HL-60 (cell line): ENCODE results near the gene ID2.

Experiments
- DNase-seq, 2 experiments: peaks; one replicate each; pipeline ENCODE4 v3.0.0-alpha.2; 2010 to 2020; ENCODE audit warnings: low read depth in 1 of 2, low spot score in 1 of 2
- H3K27ac ChIP-seq: fragments of 250-450 bp; sonication (Bioruptor Pico); replicated peaks from 2 replicates; pipeline ENCODE4 v1.5.1; 2020; ENCODE audit warnings: mild to moderate bottlenecking, moderate library complexity
- H3K27me3 ChIP-seq: fragments of 250-450 bp; sonication (Bioruptor Pico); 2 replicates; pipeline ENCODE4 v1.5.1; 2021; ENCODE audit warnings: mild to moderate bottlenecking, moderate library complexity; ENCODE audit not compliant: insufficient read depth, poor library complexity, severe bottlenecking
- H3K4me3 ChIP-seq: replicated peaks from 2 replicates; pipeline ENCODE4 v1.5.1; 2011; ENCODE audit warnings: mild to moderate bottlenecking, control low read depth, low read length; ENCODE audit not compliant: insufficient read depth
- GABPA ChIP-seq: IDR thresholded peaks from 2 replicates; pipeline ENCODE4 v1.6.1; 2012; ENCODE audit warnings: low read depth
- POLR2AphosphoS5 ChIP-seq: IDR thresholded peaks from 2 replicates; pipeline ENCODE4 v1.6.1; 2012; ENCODE audit warnings: low read depth
- SPI1 ChIP-seq: IDR thresholded peaks from 2 replicates; pipeline ENCODE4 v1.6.1; 2012; ENCODE audit warnings: low read depth, mild to moderate bottlenecking, borderline replicate concordance
- TF ChIP-seq, protein P1 (sequence below): IDR thresholded peaks from 2 replicates; pipeline ENCODE4 v1.6.1; 2012; ENCODE audit warnings: low read depth; ENCODE audit not compliant: insufficient replicate concordance
- TF ChIP-seq, protein P2 (sequence below): IDR thresholded peaks from one replicate; pipeline ENCODE4 v1.5.1; 2011; ENCODE audit warnings: low read length, control low read depth, inconsistent platforms; ENCODE audit not compliant: insufficient read depth

ID2 gene

DNA sequence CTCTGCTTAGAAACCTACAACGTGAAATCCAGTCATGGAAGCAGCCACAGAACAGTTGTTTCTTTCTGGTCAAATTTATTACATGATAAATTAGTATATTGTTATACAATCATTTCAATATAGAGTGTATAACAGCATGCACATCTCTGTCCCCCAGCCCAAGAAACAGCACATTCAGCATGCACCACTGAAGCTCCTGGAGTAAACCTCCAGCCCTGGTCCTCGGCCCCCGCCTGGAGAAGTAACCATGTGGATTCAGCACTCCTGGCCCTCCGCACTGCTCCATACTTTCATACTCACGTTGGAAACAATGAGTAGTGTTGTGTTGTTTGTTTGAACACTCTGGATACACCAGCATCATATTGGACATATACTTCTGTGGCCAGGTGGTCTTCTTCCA lies 15.3 kb upstream of the ID2 start:
- TF ChIP-seq, protein P1, sequence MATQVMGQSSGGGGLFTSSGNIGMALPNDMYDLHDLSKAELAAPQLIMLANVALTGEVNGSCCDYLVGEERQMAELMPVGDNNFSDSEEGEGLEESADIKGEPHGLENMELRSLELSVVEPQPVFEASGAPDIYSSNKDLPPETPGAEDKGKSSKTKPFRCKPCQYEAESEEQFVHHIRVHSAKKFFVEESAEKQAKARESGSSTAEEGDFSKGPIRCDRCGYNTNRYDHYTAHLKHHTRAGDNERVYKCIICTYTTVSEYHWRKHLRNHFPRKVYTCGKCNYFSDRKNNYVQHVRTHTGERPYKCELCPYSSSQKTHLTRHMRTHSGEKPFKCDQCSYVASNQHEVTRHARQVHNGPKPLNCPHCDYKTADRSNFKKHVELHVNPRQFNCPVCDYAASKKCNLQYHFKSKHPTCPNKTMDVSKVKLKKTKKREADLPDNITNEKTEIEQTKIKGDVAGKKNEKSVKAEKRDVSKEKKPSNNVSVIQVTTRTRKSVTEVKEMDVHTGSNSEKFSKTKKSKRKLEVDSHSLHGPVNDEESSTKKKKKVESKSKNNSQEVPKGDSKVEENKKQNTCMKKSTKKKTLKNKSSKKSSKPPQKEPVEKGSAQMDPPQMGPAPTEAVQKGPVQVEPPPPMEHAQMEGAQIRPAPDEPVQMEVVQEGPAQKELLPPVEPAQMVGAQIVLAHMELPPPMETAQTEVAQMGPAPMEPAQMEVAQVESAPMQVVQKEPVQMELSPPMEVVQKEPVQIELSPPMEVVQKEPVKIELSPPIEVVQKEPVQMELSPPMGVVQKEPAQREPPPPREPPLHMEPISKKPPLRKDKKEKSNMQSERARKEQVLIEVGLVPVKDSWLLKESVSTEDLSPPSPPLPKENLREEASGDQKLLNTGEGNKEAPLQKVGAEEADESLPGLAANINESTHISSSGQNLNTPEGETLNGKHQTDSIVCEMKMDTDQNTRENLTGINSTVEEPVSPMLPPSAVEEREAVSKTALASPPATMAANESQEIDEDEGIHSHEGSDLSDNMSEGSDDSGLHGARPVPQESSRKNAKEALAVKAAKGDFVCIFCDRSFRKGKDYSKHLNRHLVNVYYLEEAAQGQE = no peak
- TF ChIP-seq GABPA (no peak), SPI1 (no peak), POLR2AphosphoS5 (no peak)
- TF ChIP-seq, protein P2, sequence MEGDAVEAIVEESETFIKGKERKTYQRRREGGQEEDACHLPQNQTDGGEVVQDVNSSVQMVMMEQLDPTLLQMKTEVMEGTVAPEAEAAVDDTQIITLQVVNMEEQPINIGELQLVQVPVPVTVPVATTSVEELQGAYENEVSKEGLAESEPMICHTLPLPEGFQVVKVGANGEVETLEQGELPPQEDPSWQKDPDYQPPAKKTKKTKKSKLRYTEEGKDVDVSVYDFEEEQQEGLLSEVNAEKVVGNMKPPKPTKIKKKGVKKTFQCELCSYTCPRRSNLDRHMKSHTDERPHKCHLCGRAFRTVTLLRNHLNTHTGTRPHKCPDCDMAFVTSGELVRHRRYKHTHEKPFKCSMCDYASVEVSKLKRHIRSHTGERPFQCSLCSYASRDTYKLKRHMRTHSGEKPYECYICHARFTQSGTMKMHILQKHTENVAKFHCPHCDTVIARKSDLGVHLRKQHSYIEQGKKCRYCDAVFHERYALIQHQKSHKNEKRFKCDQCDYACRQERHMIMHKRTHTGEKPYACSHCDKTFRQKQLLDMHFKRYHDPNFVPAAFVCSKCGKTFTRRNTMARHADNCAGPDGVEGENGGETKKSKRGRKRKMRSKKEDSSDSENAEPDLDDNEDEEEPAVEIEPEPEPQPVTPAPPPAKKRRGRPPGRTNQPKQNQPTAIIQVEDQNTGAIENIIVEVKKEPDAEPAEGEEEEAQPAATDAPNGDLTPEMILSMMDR = no peak
- Histone ChIP-seq H3K27ac (no peak overlapping the region), H3K4me3 (no peak overlapping the region), H3K27me3 (no peaks in the 10 kb centered on the region)
- no peak for DNase-seq

DNA sequence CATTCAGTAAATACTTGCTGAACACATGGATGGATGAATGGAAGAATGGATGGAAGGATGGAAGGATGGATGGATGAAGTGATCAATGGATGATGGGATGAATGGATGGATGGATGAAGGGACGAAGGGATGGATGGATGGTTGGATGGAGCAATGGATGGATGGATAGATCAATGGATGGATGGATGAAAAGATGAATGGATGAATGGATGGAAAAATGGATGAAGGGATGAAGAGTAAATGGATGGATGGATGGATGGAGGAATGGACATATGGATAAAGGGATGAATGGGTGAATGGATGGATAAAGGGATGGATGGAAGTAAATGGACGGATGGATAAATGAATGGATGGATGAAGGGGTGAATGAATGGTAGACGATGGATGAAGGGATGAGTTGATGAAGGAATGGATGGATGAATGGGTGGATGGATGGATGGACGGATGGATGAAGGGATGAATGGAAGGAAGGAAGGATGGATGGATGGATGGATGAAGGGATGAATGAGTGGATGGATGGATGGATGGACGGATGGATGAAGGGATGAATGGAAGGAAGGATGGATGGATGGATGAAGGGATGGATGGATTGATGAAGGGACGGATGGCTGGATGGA lies 13.9 kb upstream of the ID2 start:
- TF ChIP-seq, protein P2 = no peak
- no peak for TF ChIP-seq SPI1
- TF ChIP-seq, protein P1 = no peak
- H3K27ac ChIP-seq = no peak overlapping the region
- H3K27me3 ChIP-seq = no peaks in the 10 kb centered on the region
- DNase-seq = no peak
- no peak overlapping the region for H3K4me3 ChIP-seq

DNA sequence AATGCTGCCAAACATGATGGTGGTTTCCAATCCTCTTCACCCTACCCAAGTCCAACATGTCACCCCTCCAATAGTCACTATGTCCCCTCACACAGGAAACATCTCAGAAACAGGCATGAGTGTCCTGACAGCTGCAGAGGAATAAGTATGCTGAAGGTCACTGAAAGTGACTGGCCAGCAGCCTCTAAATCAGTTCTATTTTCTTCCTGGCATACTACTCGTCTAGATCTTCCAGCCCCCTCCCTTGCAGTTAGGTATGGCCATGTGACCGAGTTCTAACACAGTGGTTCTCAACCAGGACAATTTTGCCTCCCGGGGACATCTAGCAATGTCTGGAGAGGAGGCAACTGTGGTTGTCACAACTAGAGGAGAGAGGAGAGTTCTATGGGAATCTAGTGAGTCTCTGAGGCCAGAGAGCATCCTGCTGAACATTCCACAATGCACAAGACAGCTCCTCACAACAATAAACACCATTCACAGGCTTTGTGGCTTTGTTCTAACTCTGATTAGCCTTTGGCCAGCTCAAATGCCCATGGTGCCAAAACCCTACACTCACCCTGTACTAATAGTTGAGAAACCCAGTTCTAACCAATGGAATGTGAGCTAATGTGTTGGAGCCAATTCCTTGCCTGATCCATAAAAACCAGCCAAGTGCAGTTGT lies 12.6 kb upstream of the ID2 start:
- H3K27ac ChIP-seq = no peak overlapping the region
- no peak overlapping the region for H3K4me3 ChIP-seq
- H3K27me3 ChIP-seq = no peaks in the 10 kb centered on the region
- DNase-seq = no peak
- no peak for TF ChIP-seq GABPA
- TF ChIP-seq SPI1 = no peak
- TF ChIP-seq, protein P1 = no peak
- TF ChIP-seq POLR2AphosphoS5 = no peak
- TF ChIP-seq, protein P2 = no peak
